Neural progenitor cell (in vitro differentiated cells): ENCODE results near the gene CTRB1. TPM values are rescaled to one million over a fixed set of nuclear protein-coding genes. Genes with fewer than 3 reads are reported as not detected.

Experiments
- DNase-seq: peaks from one replicate; pipeline ENCODE4 v3.0.0-alpha.2; 2016; ENCODE audit warnings: low spot score
- H2AFZ ChIP-seq: fragments of 200-600 bp; sonication (generic); replicated peaks from 2 replicates; pipeline ENCODE4 v1.6.1; 2016; ENCODE audit warnings: antibody characterized with exemption
- H3F3A ChIP-seq: fragments of 200-600 bp; sonication (generic); 2 replicates; pipeline ENCODE4 v1.6.1; 2016; ENCODE audit warnings: antibody characterized with exemption, low read depth
- H3K27ac ChIP-seq: fragments of 200-600 bp; sonication (generic); 2 replicates; pipeline ENCODE4 v1.5.1; 2016; ENCODE audit warnings: mild to moderate bottlenecking
- H3K27me3 ChIP-seq: fragments of 200-600 bp; sonication (generic); 2 replicates; pipeline ENCODE4 v1.6.1; 2016; ENCODE audit warnings: mild to moderate bottlenecking, moderate library complexity
- H3K36me3 ChIP-seq: fragments of 200-600 bp; sonication (generic); 2 replicates; pipeline ENCODE4 v1.5.1; 2016
- H3K4me1 ChIP-seq: fragments of 200-600 bp; sonication (generic); 2 replicates; pipeline ENCODE4 v1.6.1; 2016; ENCODE audit warnings: mixed run types
- H3K4me2 ChIP-seq: fragments of 200-600 bp; sonication (generic); 2 replicates; pipeline ENCODE4 v1.6.1; 2016
- H3K4me3 ChIP-seq: fragments of 200-600 bp; sonication (generic); 2 replicates; pipeline ENCODE4 v1.5.1; 2016
- H3K79me2 ChIP-seq: fragments of 200-600 bp; sonication (generic); 2 replicates; pipeline ENCODE4 v1.6.1; 2016; ENCODE audit warnings: low read depth
- H3K9ac ChIP-seq: fragments of 200-600 bp; sonication (generic); 2 replicates; pipeline ENCODE4 v1.6.1; 2016
- H3K9me3 ChIP-seq: fragments of 200-600 bp; sonication (generic); 2 replicates; pipeline ENCODE4 v1.5.1; 2016; ENCODE audit warnings: low read depth
- H4K20me1 ChIP-seq: fragments of 200-600 bp; sonication (generic); 2 replicates; pipeline ENCODE4 v1.6.1; 2016; ENCODE audit warnings: low read depth
- H3K27ac Mint-ChIP-seq: 3 replicates; pipeline ENCODE4 v1.8.0; 2021; ENCODE audit warnings: mixed read lengths
- H3K27me3 Mint-ChIP-seq: 2 replicates; pipeline ENCODE4 v1.8.0; 2022; ENCODE audit warnings: low read depth, mild to moderate bottlenecking, inconsistent platforms, moderate library complexity, mixed read lengths; ENCODE audit not compliant: insufficient read depth
- H3K36me3 Mint-ChIP-seq: 3 replicates; pipeline ENCODE4 v1.8.0; 2021; ENCODE audit warnings: mixed read lengths
- H3K4me1 Mint-ChIP-seq: 3 replicates; pipeline ENCODE4 v1.8.0; 2021; ENCODE audit warnings: mixed read lengths
- H3K4me3 Mint-ChIP-seq: 3 replicates; pipeline ENCODE4 v1.8.0; 2021; ENCODE audit warnings: mild to moderate bottlenecking, moderate library complexity, mixed read lengths
- H3K9me3 Mint-ChIP-seq: 3 replicates; pipeline ENCODE4 v1.8.0; 2020; ENCODE audit warnings: mixed read lengths
- EZH2 ChIP-seq: fragments of 200-600 bp; sonication (generic); IDR thresholded peaks from 2 replicates; pipeline ENCODE4 v1.6.1; 2017; ENCODE audit warnings: antibody characterized with exemption, mild to moderate bottlenecking, moderate library complexity
- EZH2phosphoT487 ChIP-seq: fragments of 200-600 bp; sonication (generic); IDR thresholded peaks from 2 replicates; pipeline ENCODE4 v1.6.1; 2017; ENCODE audit warnings: antibody characterized with exemption
- total RNA-seq: library from RNA; depleted of rRNA; stranded (reverse); fragments of >200 nt; gene quantifications from 2 replicates; pipeline ENCODE4 v1.2.3, GENCODE V29; 2015; ENCODE audit warnings: low replicate concordance
- TF ChIP-seq, protein P1 (sequence below): fragments of 200-600 bp; sonication (generic); IDR thresholded peaks from 2 replicates; pipeline ENCODE4 v1.5.1; 2017; ENCODE audit warnings: antibody characterized with exemption, mild to moderate bottlenecking

The CTRB1 gene
- total RNA-seq, 1 donor from 2014 or later: not detected

DNA sequence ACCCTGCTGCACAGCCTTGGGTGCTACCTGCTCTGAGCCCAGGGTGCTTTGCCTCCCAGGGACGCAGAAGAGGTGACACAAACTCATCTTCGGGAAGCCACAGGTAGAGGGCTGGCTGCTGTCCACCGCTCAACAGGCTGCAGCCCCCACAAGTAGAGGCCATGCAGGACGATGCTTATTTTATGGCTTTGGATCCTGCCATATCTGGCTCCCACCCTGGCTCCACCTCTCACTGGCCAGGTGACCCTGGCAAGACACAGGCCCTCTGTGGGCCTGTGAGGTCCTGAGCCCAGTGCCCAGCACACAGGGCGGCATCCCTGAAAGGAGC is 44.0 kb downstream of the CTRB1 start:
- H3F3A ChIP-seq: peaks cover 7% of the 10 kb centered on the region
- H3K9me3 Mint-ChIP-seq: no peaks in the 10 kb centered on the region
- H4K20me1 ChIP-seq: peaks cover 76% of the 10 kb centered on the region
- H3K4me1 Mint-ChIP-seq: peaks cover 57% of the 10 kb centered on the region
- peaks cover 11% of the 10 kb centered on the region for H3K27me3 Mint-ChIP-seq
- no peak for DNase-seq
- H3K79me2 ChIP-seq: peaks cover 74% of the 10 kb centered on the region
- H3K27me3 ChIP-seq: no peaks in the 10 kb centered on the region
- H3K36me3 ChIP-seq: no peaks in the 10 kb centered on the region
- H3K9ac ChIP-seq: no peak overlapping the region
- no peak overlapping the region for H3K4me2 ChIP-seq
- H3K27ac ChIP-seq: no peak overlapping the region
- peaks cover 8% of the 10 kb centered on the region for H3K36me3 Mint-ChIP-seq
- no peak overlapping the region for H2AFZ ChIP-seq
- H3K4me1 ChIP-seq: peaks cover 17% of the 10 kb centered on the region
- no peak for TF ChIP-seq EZH2phosphoT487
- TF ChIP-seq, protein P1, sequence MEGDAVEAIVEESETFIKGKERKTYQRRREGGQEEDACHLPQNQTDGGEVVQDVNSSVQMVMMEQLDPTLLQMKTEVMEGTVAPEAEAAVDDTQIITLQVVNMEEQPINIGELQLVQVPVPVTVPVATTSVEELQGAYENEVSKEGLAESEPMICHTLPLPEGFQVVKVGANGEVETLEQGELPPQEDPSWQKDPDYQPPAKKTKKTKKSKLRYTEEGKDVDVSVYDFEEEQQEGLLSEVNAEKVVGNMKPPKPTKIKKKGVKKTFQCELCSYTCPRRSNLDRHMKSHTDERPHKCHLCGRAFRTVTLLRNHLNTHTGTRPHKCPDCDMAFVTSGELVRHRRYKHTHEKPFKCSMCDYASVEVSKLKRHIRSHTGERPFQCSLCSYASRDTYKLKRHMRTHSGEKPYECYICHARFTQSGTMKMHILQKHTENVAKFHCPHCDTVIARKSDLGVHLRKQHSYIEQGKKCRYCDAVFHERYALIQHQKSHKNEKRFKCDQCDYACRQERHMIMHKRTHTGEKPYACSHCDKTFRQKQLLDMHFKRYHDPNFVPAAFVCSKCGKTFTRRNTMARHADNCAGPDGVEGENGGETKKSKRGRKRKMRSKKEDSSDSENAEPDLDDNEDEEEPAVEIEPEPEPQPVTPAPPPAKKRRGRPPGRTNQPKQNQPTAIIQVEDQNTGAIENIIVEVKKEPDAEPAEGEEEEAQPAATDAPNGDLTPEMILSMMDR: no peak
- TF ChIP-seq EZH2: no peak
- H3K4me3 ChIP-seq: no peak overlapping the region
- H3K9me3 ChIP-seq: no peaks in the 10 kb centered on the region
- peak overlapping the region; percentile 91 for H3K4me3 Mint-ChIP-seq
- H3K27ac Mint-ChIP-seq: peak overlapping the region; percentile 53

DNA sequence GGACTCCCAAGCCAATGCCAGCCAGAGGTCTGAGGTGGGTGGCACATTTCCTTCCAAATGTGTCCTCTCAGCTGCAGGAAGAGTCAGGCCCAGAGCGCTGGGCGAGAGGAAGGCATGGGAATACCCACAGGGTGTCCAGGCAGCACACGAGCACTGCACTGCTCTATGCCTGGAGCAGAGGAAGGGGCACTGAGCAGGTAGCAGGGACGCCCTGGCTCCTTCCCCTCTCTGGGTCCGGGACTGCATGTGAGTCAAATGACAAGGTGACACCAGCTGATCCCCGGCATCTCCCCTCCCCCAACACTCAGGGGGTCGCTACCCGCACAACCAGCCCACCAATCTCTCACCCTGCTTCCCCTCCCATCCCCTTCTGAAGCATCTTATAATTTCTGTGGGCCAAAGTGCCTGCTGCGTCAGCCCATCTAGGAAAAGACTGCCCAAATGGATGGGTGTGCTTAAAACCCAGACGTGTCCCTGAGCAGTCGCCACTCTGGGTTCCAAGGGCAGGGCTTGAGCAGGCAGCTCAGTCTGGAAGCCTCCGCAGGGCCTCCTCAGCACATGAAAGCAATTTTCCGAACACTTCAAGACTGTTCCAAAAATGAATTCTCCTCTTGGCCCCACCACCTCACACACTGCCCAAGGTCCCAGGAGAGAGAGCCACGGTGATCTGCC is 44.6 kb downstream of the CTRB1 start:
- H3K4me1 Mint-ChIP-seq: peaks cover 50% of the 10 kb centered on the region
- Histone ChIP-seq H2AFZ (no peak overlapping the region), H3K27ac (no peak overlapping the region), H3K4me1 (peaks cover 17% of the 10 kb centered on the region), H3F3A (peaks cover 7% of the 10 kb centered on the region), H4K20me1 (peaks cover 70% of the 10 kb centered on the region), H3K79me2 (peaks cover 68% of the 10 kb centered on the region), H3K4me3 (no peak overlapping the region), H3K4me2 (no peak overlapping the region), H3K27me3 (no peaks in the 10 kb centered on the region), H3K36me3 (no peaks in the 10 kb centered on the region), H3K9ac (peak overlapping the region; percentile 31), H3K9me3 (no peaks in the 10 kb centered on the region)
- DNase-seq: no peak
- H3K27ac Mint-ChIP-seq: no peak overlapping the region
- H3K36me3 Mint-ChIP-seq: peaks cover 7% of the 10 kb centered on the region
- no peak for TF ChIP-seq EZH2
- no peak for TF ChIP-seq EZH2phosphoT487
- TF ChIP-seq, protein P1: no peak
- peak overlapping the region; percentile 91 for H3K4me3 Mint-ChIP-seq
- H3K9me3 Mint-ChIP-seq: no peaks in the 10 kb centered on the region
- H3K27me3 Mint-ChIP-seq: peaks cover 9% of the 10 kb centered on the region

DNA sequence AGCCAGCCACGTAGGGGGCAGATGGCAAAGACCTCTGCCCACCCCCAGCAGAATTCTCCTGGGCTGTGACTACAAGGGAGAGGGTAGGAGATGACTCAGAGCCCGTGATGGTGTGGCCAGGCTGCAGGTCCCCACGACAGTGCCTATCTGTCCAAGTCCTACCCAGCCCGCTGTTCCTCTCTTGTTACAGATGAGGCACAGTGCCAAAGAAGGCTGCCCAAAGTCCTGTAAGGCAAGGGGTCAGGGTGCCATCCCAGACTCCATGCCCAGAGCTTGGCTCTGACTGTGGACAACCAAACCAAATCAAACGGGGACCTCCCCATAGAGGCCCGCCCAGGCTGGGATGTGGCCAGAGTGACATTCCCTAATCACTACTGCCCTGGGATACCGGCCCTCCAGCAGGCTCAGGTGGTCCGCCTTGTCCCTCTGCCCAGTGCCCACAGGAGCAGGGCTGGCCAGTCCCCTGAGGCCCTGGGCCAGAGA is 45.2 kb downstream of the CTRB1 start:
- no peaks in the 10 kb centered on the region for H3K27me3 ChIP-seq
- peak overlapping the region; percentile 72 for H3K27ac Mint-ChIP-seq
- H2AFZ ChIP-seq: no peak overlapping the region
- TF ChIP-seq EZH2 (no peak), EZH2phosphoT487 (no peak)
- TF ChIP-seq, protein P1: no peak
- peak overlapping the region; percentile 31 for H3K9ac ChIP-seq
- peaks cover 17% of the 10 kb centered on the region for H3K4me1 ChIP-seq
- H3K27ac ChIP-seq: no peak overlapping the region
- no peaks in the 10 kb centered on the region for H3K9me3 Mint-ChIP-seq
- peak overlapping the region; percentile 91 for H3K4me3 Mint-ChIP-seq
- H3K36me3 ChIP-seq: no peaks in the 10 kb centered on the region
- H3K36me3 Mint-ChIP-seq: peaks cover 7% of the 10 kb centered on the region
- H3K4me3 ChIP-seq: no peak overlapping the region
- H3K27me3 Mint-ChIP-seq: peaks cover 9% of the 10 kb centered on the region
- H3K4me1 Mint-ChIP-seq: peaks cover 47% of the 10 kb centered on the region
- H4K20me1 ChIP-seq: peaks cover 64% of the 10 kb centered on the region
- H3K9me3 ChIP-seq: no peaks in the 10 kb centered on the region
- peaks cover 62% of the 10 kb centered on the region for H3K79me2 ChIP-seq
- H3F3A ChIP-seq: peaks cover 7% of the 10 kb centered on the region
- H3K4me2 ChIP-seq: peak overlapping the region; percentile 96
- no peak for DNase-seq
